Spleen (tissue), 11 donors: ENCODE measurements around the gene ISCA2. TPM values are rescaled to one million over a fixed set of nuclear protein-coding genes. Genes with fewer than 3 reads are reported as not detected.

Experiments used
- DNase-seq: peaks from one replicate; pipeline ENCODE4 v3.0.0-alpha.2; 2020
- H3K27ac ChIP-seq, 8 donors: fragments of 200-600 bp; sonication (generic) in 7 of 8; 1 replicate in 4 of 8; 2 replicates in 4 of 8; pipeline versions ENCODE4 v1.5.0 to v1.8.0; 2016 to 2021; ENCODE audit warnings: inconsistent platforms in 4 of 8, mild to moderate bottlenecking in 4 of 8, moderate library complexity in 1 of 8
- H3K27me3 ChIP-seq, 7 donors: fragments of 200-600 bp; sonication (generic) in 6 of 7; replicated peaks in 1 of 7; 1 replicate in 4 of 7; 2 replicates in 3 of 7; pipeline versions ENCODE4 v1.5.0 to v1.8.0; 2016 to 2021; ENCODE audit warnings: inconsistent platforms in 3 of 7, mild to moderate bottlenecking in 1 of 7
- H3K36me3 ChIP-seq, 6 donors: fragments of 200-600 bp; sonication (generic) in 5 of 6; 1 replicate in 4 of 6; 2 replicates in 2 of 6; pipeline versions ENCODE4 v1.5.0 to v1.8.0; 2016 to 2021; ENCODE audit warnings: inconsistent platforms in 2 of 6
- H3K4me1 ChIP-seq, 6 donors: fragments of 200-600 bp; sonication (generic) in 5 of 6; 1 replicate in 3 of 6; 2 replicates in 3 of 6; pipeline versions ENCODE4 v1.5.0 to v1.8.0; 2016 to 2021; ENCODE audit warnings: inconsistent platforms in 3 of 6
- H3K4me3 ChIP-seq, 8 donors: fragments of 200-600 bp; sonication (generic) in 7 of 8; 1 replicate in 4 of 8; 2 replicates in 4 of 8; pipeline versions ENCODE4 v1.5.0 to v1.8.0; 2016 to 2021; ENCODE audit warnings: inconsistent platforms in 4 of 8, mild to moderate bottlenecking in 4 of 8, moderate library complexity in 2 of 8
- H3K9me3 ChIP-seq, 8 donors: fragments of 200-600 bp; sonication (generic) in 7 of 8; 1 replicate in 4 of 8; 2 replicates in 4 of 8; pipeline versions ENCODE4 v1.5.0 to v1.8.0; 2016 to 2021; ENCODE audit warnings: inconsistent platforms in 4 of 8
- CTCF ChIP-seq, 11 experiments: fragments of 200-600 bp in 7 of 11; fragments of 450-650 bp in 4 of 11; sonication (generic) in 4 of 11; IDR thresholded peaks in 8 of 11; conservative IDR thresholded peaks in 3 of 11; 1 replicate in 7 of 11; 2 replicates in 4 of 11; pipeline versions ENCODE4 v1.4.0 to v1.8.0; 2016 to 2021; ENCODE audit warnings: antibody characterized with exemption in 11 of 11, inconsistent platforms in 4 of 11, mild to moderate bottlenecking in 1 of 11
- POLR2A ChIP-seq, 3 donors: fragments of 450-650 bp; IDR thresholded peaks; one replicate each; pipeline ENCODE4 v1.5.1; 2017; ENCODE audit warnings: antibody characterized with exemption in 3 of 3, mild to moderate bottlenecking in 1 of 3
- POLR2AphosphoS5 ChIP-seq, 3 donors: sonication (generic); formaldehyde crosslinking; IDR thresholded peaks; one replicate each; pipeline ENCODE4 v1.5.1; 2017; ENCODE audit warnings: antibody characterized with exemption in 3 of 3
- WGBS, 5 donors: extraction: QIAGEN DNeasy Blood & Tissue Kit in 3 of 5; methylation state at CpG; one replicate each; pipeline versions ENCODE4 v1.1.5 to v1.1.7; 2013 to 2018; 5-methylcytosine and 5-hydroxymethylcytosine counted together
- intact Hi-C: fragments of 100-400 bp; cut with DNase I; formaldehyde crosslinking; loops from one replicate; pipeline ENCODE4 v1.15.0; 2023; ENCODE audit warnings: low total_unique reads
- polyA plus RNA-seq, 3 donors: library from polyadenylated mRNA; stranded (reverse); fragments of 200-250 nt; gene quantifications; one replicate each; pipeline ENCODE4 v1.2.1, GENCODE V29; 2013
- total RNA-seq, 7 donors: library from RNA; depleted of rRNA in 3 of 7; stranded (reverse); fragments of >200 nt in 3 of 7; fragmentation: NEBNext Ultra II Directional in 4 of 7; extraction: Animal tissue kit (Norgen Biotek cat#: 25700) in 4 of 7; gene quantifications; one replicate each; pipeline versions ENCODE4 v1.1.0 to v1.2.1, GENCODE V29; 2016 to 2021
- donor health status: healthy with polysubstance abuse.
- donor health status: DM: no; HTN: no; CAD: no; lungs with moderate emphysema.
- donor health status: DM: no; HTN: no; CAD: no.
- donor health status: Bipolar disorder and iron deficiency.
- donor health status: healthy.
- donor health status: DM: no; HTN: no; CAD: no.
- donor health status: DM: yes; HTN: yes; CAD: no.

Gene ISCA2
- total and polyA plus RNA-seq, 10 donors: 11.7 to 28.9 (median 22.7) TPM

- Histone ChIP-seq H3K4me1 (peaks cover 0 to 19% (median 6%) of the 10 kb centered on the region in 6 donors), H3K36me3 (peaks cover 0 to 16% (median 2%) of the 10 kb centered on the region in 6 donors), H3K9me3 (no peaks in the 10 kb centered on the region), H3K4me3 (no peak overlapping the region), H3K27me3 (no peaks in the 10 kb centered on the region), H3K27ac (no peak overlapping the region)
- intact Hi-C loops: loop anchor here (5.0 kb wide), 1 partner anchor 112 kb away; the partner anchor contains the start of gene LTBP2
- no peak for DNase-seq
- TF ChIP-seq POLR2A (IDR thresholded peaks at IDR 0.05) (no peak), POLR2AphosphoS5 (IDR thresholded peaks at IDR 0.05) (no peak), CTCF (IDR thresholded peaks at IDR 0.05 in 8 of 11, conservative IDR thresholded peaks at IDR 0.05 in 3 of 11) (no peak)
- WGBS, 5 donors: 84 to 93% (median 88%) methylated on average over 9 to 10 of the region's 10 CpGs
Observed at GRCh38 chr14:74500417-74501134, 7.0 kb downstream of the ISCA2 start.

- H3K27ac ChIP-seq: no peak overlapping the region
- peaks cover 0 to 17% (median 9%) of the 10 kb centered on the region in 6 donors for H3K4me1 ChIP-seq
- H3K27me3 ChIP-seq: no peaks in the 10 kb centered on the region
- no peaks in the 10 kb centered on the region for H3K9me3 ChIP-seq
- peaks cover 0 to 10% (median 2%) of the 10 kb centered on the region in 6 donors for H3K36me3 ChIP-seq
- 55 to 74% (median 66%) methylated on average over 16 of the region's 16 CpGs for WGBS, 5 donors
- DNase-seq: no peak
- intact Hi-C loops: loop anchor here (5.0 kb wide), 1 partner anchor 111 kb away; the partner anchor contains the start of gene LTBP2
- TF ChIP-seq CTCF (IDR thresholded peaks at IDR 0.05 in 8 of 11, conservative IDR thresholded peaks at IDR 0.05 in 3 of 11): peak in 10 of 11 experiments; percentile 20 to 65 (median 53)
- no peak for TF ChIP-seq POLR2A (IDR thresholded peaks at IDR 0.05)
- TF ChIP-seq POLR2AphosphoS5 (IDR thresholded peaks at IDR 0.05): peak in 2 of 3 donors; percentile 24 to 28
- H3K4me3 ChIP-seq: no peak overlapping the region
Observed at GRCh38 chr14:74501135-74501614, 7.6 kb downstream of the ISCA2 start.

- peaks cover 0 to 5% (median 0%) of the 10 kb centered on the region in 6 donors for H3K36me3 ChIP-seq
- no peak overlapping the region for H3K4me3 ChIP-seq
- no peaks in the 10 kb centered on the region for H3K9me3 ChIP-seq
- intact Hi-C loops: loop anchor here (5.0 kb wide), 1 partner anchor 111 kb away; the partner anchor contains the start of gene LTBP2
- 51 to 74% (median 59%) methylated on average over 5 of the region's 5 CpGs for whole genome bisulfite sequencing, 5 donors
- TF ChIP-seq POLR2A (IDR thresholded peaks at IDR 0.05) (no peak), POLR2AphosphoS5 (IDR thresholded peaks at IDR 0.05) (no peak), CTCF (IDR thresholded peaks at IDR 0.05 in 8 of 11, conservative IDR thresholded peaks at IDR 0.05 in 3 of 11) (no peak)
- H3K27me3 ChIP-seq: no peaks in the 10 kb centered on the region
- no peak overlapping the region for H3K27ac ChIP-seq
- H3K4me1 ChIP-seq: peaks cover 0 to 22% (median 11%) of the 10 kb centered on the region in 6 donors
- DNase-seq: no peak
Observed at GRCh38 chr14:74501691-74502090, 8.1 kb downstream of the ISCA2 start.
